IMR-90 (cell line): ENCODE data around the gene CAST. TPM values are rescaled to one million over a fixed set of nuclear protein-coding genes. Genes with fewer than 3 reads are reported as not detected.

ENCODE experiments used
- ATAC-seq: fragments of 200-7000 bp; cut with Tn5 transposase; 2 replicates; pipeline ENCODE4 v1.9.1; 2020; ENCODE audit warnings: low read depth, mild to moderate bottlenecking, moderate library complexity
- BruUV-seq: library from RNA; stranded (reverse); fragments of 400-500 nt; replicated peaks from 2 replicates; lab custom pipeline; 2021; lab: Mats Ljungman, UMichigan
- CTCF ChIA-PET: fragments of 300-600 bp; formaldehyde crosslinking; extraction: SDS; loops from one replicate; lab custom pipeline; 2021; ENCODE audit warnings: antibody characterized with exemption; lab: Yijun Ruan, JAX
- POLR2A ChIA-PET: fragments of 300-600 bp; sonication (Branson Sonifier 250); formaldehyde crosslinking; loops from one replicate; lab custom pipeline; 2022; ENCODE audit warnings: antibody characterized with exemption; ENCODE audit not compliant: unreplicated experiment; lab: Charles Lee
- DNase-seq: peaks from one replicate; pipeline ENCODE4 v3.0.0; 2013
- H2AFZ ChIP-seq: replicated peaks from 2 replicates; pipeline ENCODE3; 2013; ENCODE audit warnings: low read length, mild to moderate bottlenecking; ENCODE audit not compliant: poor library complexity
- H2AK5ac ChIP-seq: 2 replicates; pipeline ENCODE4 v1.6.1; 2013; ENCODE audit warnings: low read depth, low read length, inconsistent platforms
- H2AK9ac ChIP-seq: replicated peaks from 2 replicates; pipeline ENCODE3; 2013; ENCODE audit warnings: mild to moderate bottlenecking, low read depth, low read length, moderate library complexity; ENCODE audit not compliant: poor library complexity
- H2BK120ac ChIP-seq: 2 replicates; pipeline ENCODE4 v1.6.1; 2013; ENCODE audit warnings: low read depth, low read length, inconsistent platforms
- H2BK15ac ChIP-seq: 3 replicates; pipeline ENCODE4 v1.6.1; 2013; ENCODE audit warnings: low read depth, low read length, inconsistent platforms
- H2BK20ac ChIP-seq: 2 replicates; pipeline ENCODE4 v1.6.1; 2013; ENCODE audit warnings: low read depth, mild to moderate bottlenecking, inconsistent platforms, low read length, moderate library complexity
- H2BK5ac ChIP-seq: 2 replicates; pipeline ENCODE4 v1.6.1; 2013; ENCODE audit warnings: mild to moderate bottlenecking, low read depth, low read length, inconsistent platforms; ENCODE audit not compliant: poor library complexity, severe bottlenecking
- H3K14ac ChIP-seq: replicated peaks from 2 replicates; pipeline ENCODE4 v1.6.1; 2013; ENCODE audit warnings: low read depth, low read length, inconsistent platforms
- H3K18ac ChIP-seq: 2 replicates; pipeline ENCODE4 v1.6.1; 2013; ENCODE audit warnings: low read depth, low read length, control low read depth
- H3K23ac ChIP-seq: 2 replicates; pipeline ENCODE4 v1.6.1; 2013; ENCODE audit warnings: low read depth, low read length, inconsistent platforms
- H3K27ac ChIP-seq: 2 replicates; pipeline ENCODE4 v1.5.1; 2013; ENCODE audit warnings: mild to moderate bottlenecking, control low read depth, low read length; ENCODE audit not compliant: insufficient read depth
- H3K27me3 ChIP-seq: 2 replicates; pipeline ENCODE4 v1.6.1; 2013; ENCODE audit warnings: low read length; ENCODE audit not compliant: control insufficient read depth, insufficient read depth
- H3K36me3 ChIP-seq: 2 replicates; pipeline ENCODE4 v1.6.1; 2013; ENCODE audit warnings: low read length, mixed read lengths; ENCODE audit not compliant: control insufficient read depth, insufficient read depth
- H3K4ac ChIP-seq: 2 replicates; pipeline ENCODE4 v1.6.1; 2013; ENCODE audit warnings: low read depth, low read length, inconsistent platforms
- H3K4me1 ChIP-seq: 2 replicates; pipeline ENCODE4 v1.6.1; 2013; ENCODE audit warnings: low read length, mixed read lengths; ENCODE audit not compliant: control insufficient read depth, insufficient read depth
- H3K4me2 ChIP-seq: 2 replicates; pipeline ENCODE4 v1.6.1; 2013; ENCODE audit warnings: low read depth, mild to moderate bottlenecking, control low read depth, low read length, moderate library complexity
- H3K4me3 ChIP-seq: 2 replicates; pipeline ENCODE4 v1.5.1; 2013; ENCODE audit warnings: low read depth, mild to moderate bottlenecking, control low read depth, low read length, moderate library complexity; ENCODE audit not compliant: insufficient read depth
- H3K56ac ChIP-seq: 2 replicates; pipeline ENCODE4 v1.6.1; 2013; ENCODE audit warnings: low read length, inconsistent platforms; ENCODE audit not compliant: insufficient read depth; ENCODE audit errors: extremely low read depth
- H3K79me1 ChIP-seq, 2 experiments: 2 replicates each; pipeline ENCODE4 v1.6.1; 2013; ENCODE audit warnings: low read length in 2 of 2, inconsistent platforms in 1 of 2, low read depth in 1 of 2
- H3K9ac ChIP-seq: 2 replicates; pipeline ENCODE4 v1.6.1; 2013; ENCODE audit warnings: low read depth, low read length, control low read depth
- H3K9me1 ChIP-seq: 2 replicates; pipeline ENCODE4 v1.6.1; 2013; ENCODE audit warnings: low read length, inconsistent platforms; ENCODE audit not compliant: insufficient read depth
- H3K9me3 ChIP-seq: 2 replicates; pipeline ENCODE4 v1.6.1; 2013; ENCODE audit warnings: low read length; ENCODE audit not compliant: control insufficient read depth, insufficient read depth
- H4K20me1 ChIP-seq: 2 replicates; pipeline ENCODE4 v1.6.1; 2013; ENCODE audit warnings: low read length, inconsistent platforms; ENCODE audit not compliant: insufficient read depth
- H4K5ac ChIP-seq: 2 replicates; pipeline ENCODE4 v1.6.1; 2013; ENCODE audit warnings: mild to moderate bottlenecking, low read depth, low read length, control low read depth
- H4K8ac ChIP-seq, 2 experiments: 2 replicates each; pipeline ENCODE4 v1.6.1; 2013; ENCODE audit warnings: low read depth in 2 of 2, low read length in 2 of 2, control low read depth in 1 of 2, inconsistent platforms in 1 of 2
- H4K91ac ChIP-seq: 2 replicates; pipeline ENCODE4 v1.6.1; 2013; ENCODE audit warnings: low read depth, low read length, inconsistent platforms; ENCODE audit not compliant: insufficient read depth
- BHLHE40 ChIP-seq: fragments of 150-350 bp; IDR thresholded peaks from 2 replicates; pipeline ENCODE4 v1.6.1; 2016; ENCODE audit warnings: mild to moderate bottlenecking, low read depth, low read length
- CTCF ChIP-seq: conservative IDR thresholded peaks from 2 replicates; pipeline ENCODE4 v1.5.1; 2012; ENCODE audit warnings: mild to moderate bottlenecking, low read depth, low read length, improper control_type of control experiment
- FOS ChIP-seq: fragments of 150-350 bp; IDR thresholded peaks from 2 replicates; pipeline ENCODE4 v1.6.1; 2016; ENCODE audit warnings: low read depth, low read length
- MAFK ChIP-seq: IDR thresholded peaks from 2 replicates; pipeline ENCODE4 v1.6.1; 2012; ENCODE audit warnings: low read depth, low read length, improper control_type of control experiment
- MAZ ChIP-seq: IDR thresholded peaks from 2 replicates; pipeline ENCODE4 v1.6.1; 2012; ENCODE audit warnings: low read depth, mild to moderate bottlenecking, low read length, improper control_type of control experiment, moderate library complexity, borderline replicate concordance
- MXI1 ChIP-seq: IDR thresholded peaks from 2 replicates; pipeline ENCODE4 v1.6.1; 2012; ENCODE audit warnings: low read depth, mild to moderate bottlenecking, low read length, moderate library complexity, borderline replicate concordance
- POLR2A ChIP-seq: IDR thresholded peaks from 2 replicates; pipeline ENCODE4 v1.6.1; 2012; ENCODE audit warnings: mild to moderate bottlenecking, low read depth, low read length
- RAD21 ChIP-seq: IDR thresholded peaks from 2 replicates; pipeline ENCODE4 v1.6.1; 2012; ENCODE audit warnings: low read length, improper control_type of control experiment
- RCOR1 ChIP-seq: IDR thresholded peaks from 2 replicates; pipeline ENCODE4 v1.6.1; 2012; ENCODE audit warnings: mild to moderate bottlenecking, low read length, improper control_type of control experiment; ENCODE audit not compliant: insufficient replicate concordance
- RFX5 ChIP-seq: IDR thresholded peaks from 2 replicates; pipeline ENCODE4 v1.8.0; 2012; ENCODE audit warnings: low read depth, mild to moderate bottlenecking, low read length, moderate library complexity
- SMC3 ChIP-seq: fragments of 150-350 bp; IDR thresholded peaks from 2 replicates; pipeline ENCODE4 v1.6.1; 2016; ENCODE audit warnings: low read depth, mild to moderate bottlenecking, antibody characterized with exemption, low read length, moderate library complexity
- WGBS, 2 experiments: methylation state at CpG; one replicate each; pipeline versions ENCODE4 v1.1.5 to v1.1.7; 2013; ENCODE audit warnings: missing lambda C conversion rate in 2 of 2; ENCODE audit not compliant: insufficient read length in 1 of 2; ENCODE audit errors: extremely low coverage in 2 of 2; 5-methylcytosine and 5-hydroxymethylcytosine counted together
- dilution Hi-C: fragments of 300-500 bp; cut with HindIII; formaldehyde crosslinking; loops from one replicate; pipeline ENCODE4 v1.14.3; 2018; ENCODE audit warnings: low sequenced_read_pairs; ENCODE audit not compliant: unreplicated experiment
- in situ Hi-C: fragments of 300-500 bp; cut with MboI; formaldehyde crosslinking; loops from 3 replicates; pipeline ENCODE4 v1.14.3; 2019; ENCODE audit warnings: low sequenced_read_pairs, inconsistent platforms, mixed read lengths
- intact Hi-C: fragments of 100-400 bp; cut with micrococcal nuclease; formaldehyde crosslinking; loops from 2 replicates; pipeline ENCODE4 v1.10.0; 2022
- polyA plus RNA-seq, 3 experiments: library from polyadenylated mRNA; depleted of rRNA; stranded (reverse); fragments of >200 nt; gene quantifications; 2 replicates each; pipeline ENCODE4 v1.2.3, GENCODE V29; 2012; ENCODE audit warnings: low replicate concordance in 1 of 3
- total RNA-seq: library from RNA; depleted of rRNA; stranded (reverse); fragments of >200 nt; gene quantifications from 2 replicates; pipeline ENCODE4 v1.2.3, GENCODE V29; 2012
- TF ChIP-seq, protein P1 (sequence below): fragments of 150-350 bp; IDR thresholded peaks from 2 replicates; pipeline ENCODE4 v1.6.1; 2016; ENCODE audit warnings: low read depth, mild to moderate bottlenecking, low read length, moderate library complexity, borderline replicate concordance
- TF ChIP-seq, protein P2 (sequence below): fragments of 150-350 bp; IDR thresholded peaks from 2 replicates; pipeline ENCODE4 v1.6.1; 2017; ENCODE audit warnings: mild to moderate bottlenecking, antibody characterized with exemption, low read length, low read depth

Gene CAST
- total and polyA plus RNA-seq, 2 of the 4 experiments (the other 2 are of a cell fraction) = 91.3 to 128 TPM

DNA sequence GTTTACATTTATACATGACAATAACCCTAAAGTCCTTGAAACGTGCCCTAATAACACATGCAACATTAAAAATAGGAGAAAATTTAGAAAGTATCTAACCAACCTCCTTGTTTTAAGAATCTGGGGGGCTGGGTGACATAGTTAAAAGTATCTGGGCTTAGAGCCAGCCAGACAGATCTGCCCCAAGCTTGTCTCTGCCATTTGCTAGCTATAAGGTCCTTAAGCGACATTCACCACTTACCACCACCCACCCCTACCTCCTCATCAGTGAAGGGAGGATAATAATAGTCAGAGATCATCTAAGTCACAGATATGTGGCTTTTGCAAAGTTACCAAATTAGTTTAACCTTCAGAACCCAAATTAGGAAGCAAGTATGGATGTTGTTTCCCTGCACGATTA lies 33.8 kb upstream of the CAST start (continued):
- TF ChIP-seq MXI1 (no peak), MAFK (no peak), RFX5 (no peak)

DNA sequence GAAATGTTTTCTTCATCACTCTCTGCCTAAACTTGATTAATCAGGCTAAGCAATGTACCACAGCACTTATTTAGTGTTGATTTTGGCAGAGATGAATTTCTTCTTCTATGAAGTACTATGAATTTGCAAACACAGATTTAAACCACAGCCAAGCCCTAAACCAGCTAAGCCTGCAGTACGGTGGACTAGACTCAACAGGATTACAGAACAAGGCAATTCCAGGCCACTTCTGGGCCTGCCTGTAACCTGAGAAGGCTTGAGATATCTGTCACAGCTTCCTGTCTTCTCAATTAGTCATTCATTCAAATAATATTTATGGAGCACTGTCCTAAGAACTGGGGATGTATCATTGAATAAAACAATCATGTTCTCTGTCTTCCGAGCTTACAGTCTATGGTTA lies 32.4 kb upstream of the CAST start:
- peak overlapping the region; percentile 45; the same call in 1 of the 2 replicates for H3K18ac ChIP-seq
- intact Hi-C loops = loop anchor here (5.0 kb wide), 2 partner anchors 33 to 533 kb away; partner anchors contain the start of gene CAST
- H2BK20ac ChIP-seq = peak overlapping the region; percentile 16; the same call in 1 of the 2 replicates
- H4K91ac ChIP-seq = no peak overlapping the region
- no peak overlapping the region for H3K14ac ChIP-seq
- ATAC-seq = peak; percentile 81
- H3K4ac ChIP-seq = peak overlapping the region; percentile 11; the same call in 1 of the 2 replicates
- no peak overlapping the region; a peak in 1 of 4 replicates for H4K8ac ChIP-seq
- ChIA-PET CTCF (interaction anchor here (0.7 kb wide), 1 partner anchor 28 kb away, joined by 3 read pairs; no protein-coding TSS in a partner anchor), POLR2A (no interaction called here)
- H3K9me1 ChIP-seq = peaks cover 10% of the 10 kb centered on the region; the same call in 1 of the 2 replicates
- H3K27ac ChIP-seq = no peak overlapping the region
- H3K4me3 ChIP-seq = no peak overlapping the region
- H3K4me2 ChIP-seq = peak overlapping the region; percentile 52; the same call in 1 of the 2 replicates
- BruUV-seq = no TSS peak
- in situ Hi-C loops = no loop called here
- H2BK5ac ChIP-seq = peak overlapping the region; percentile 66
- H4K20me1 ChIP-seq = no peaks in the 10 kb centered on the region
- H3K4me1 ChIP-seq = peaks cover 25% of the 10 kb centered on the region
- H3K27me3 ChIP-seq = no peaks in the 10 kb centered on the region
- H2BK120ac ChIP-seq = peak overlapping the region; percentile 25; the same call in 1 of the 2 replicates
- H2AK9ac ChIP-seq = no peak overlapping the region
- H3K79me1 ChIP-seq = no peaks in the 10 kb centered on the region
- H2AK5ac ChIP-seq = no peak overlapping the region
- no peak overlapping the region for H3K9ac ChIP-seq
- no peak overlapping the region; the same call in 1 of the 2 replicates for H4K5ac ChIP-seq
- H3K56ac ChIP-seq = no peak overlapping the region
- H3K23ac ChIP-seq = no peak overlapping the region
- dilution Hi-C loops = no loop called here
- no peaks in the 10 kb centered on the region for H3K36me3 ChIP-seq
- H2AFZ ChIP-seq = no peak overlapping the region
- DNase-seq = peak; percentile 89
- no peaks in the 10 kb centered on the region for H3K9me3 ChIP-seq
- no CpG with 5 or more reads among the region's 2 CpGs for WGBS, 2 experiments
- 0 out of 3 replicates have a peak overlapping the region, but pooled peaks have one; percentile 7 for H2BK15ac ChIP-seq
- TF ChIP-seq RFX5 (no peak), FOS (no peak), CTCF (no peak), RAD21 (no peak), MAZ (no peak), BHLHE40 (no peak), POLR2A (no peak), MXI1 (no peak), SMC3 (no peak), MAFK (no peak; the same call in 1 of the 2 replicates), RCOR1 (no peak)
- TF ChIP-seq, protein P1, sequence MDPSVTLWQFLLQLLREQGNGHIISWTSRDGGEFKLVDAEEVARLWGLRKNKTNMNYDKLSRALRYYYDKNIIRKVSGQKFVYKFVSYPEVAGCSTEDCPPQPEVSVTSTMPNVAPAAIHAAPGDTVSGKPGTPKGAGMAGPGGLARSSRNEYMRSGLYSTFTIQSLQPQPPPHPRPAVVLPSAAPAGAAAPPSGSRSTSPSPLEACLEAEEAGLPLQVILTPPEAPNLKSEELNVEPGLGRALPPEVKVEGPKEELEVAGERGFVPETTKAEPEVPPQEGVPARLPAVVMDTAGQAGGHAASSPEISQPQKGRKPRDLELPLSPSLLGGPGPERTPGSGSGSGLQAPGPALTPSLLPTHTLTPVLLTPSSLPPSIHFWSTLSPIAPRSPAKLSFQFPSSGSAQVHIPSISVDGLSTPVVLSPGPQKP = no peak
- TF ChIP-seq, protein P2, sequence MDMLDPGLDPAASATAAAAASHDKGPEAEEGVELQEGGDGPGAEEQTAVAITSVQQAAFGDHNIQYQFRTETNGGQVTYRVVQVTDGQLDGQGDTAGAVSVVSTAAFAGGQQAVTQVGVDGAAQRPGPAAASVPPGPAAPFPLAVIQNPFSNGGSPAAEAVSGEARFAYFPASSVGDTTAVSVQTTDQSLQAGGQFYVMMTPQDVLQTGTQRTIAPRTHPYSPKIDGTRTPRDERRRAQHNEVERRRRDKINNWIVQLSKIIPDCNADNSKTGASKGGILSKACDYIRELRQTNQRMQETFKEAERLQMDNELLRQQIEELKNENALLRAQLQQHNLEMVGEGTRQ = no peak
